Activated B cell treated with CpG ODN at 0.5 μM for 24 hours (primary cell): ENCODE results near the gene REPIN1. TPM values are rescaled to one million over a fixed set of nuclear protein-coding genes. Genes with fewer than 3 reads are reported as not detected.

Experiments
- ATAC-seq: fragments of 200-7000 bp; cut with Tn5 transposase; one replicate; pipeline ENCODE4 v1.10.0; 2021; ENCODE audit warnings: low read depth, mild to moderate bottlenecking, moderate library complexity
- CTCF ChIA-PET: fragments of 350-600 bp; sonication (Branson Sonifier 250); formaldehyde crosslinking; loops from one replicate; lab custom pipeline; 2021; ENCODE audit warnings: antibody characterized with exemption; lab: Charles Lee
- POLR2A ChIA-PET: fragments of 350-600 bp; sonication (Branson Sonifier 250); formaldehyde crosslinking; loops from one replicate; lab custom pipeline; 2021; ENCODE audit warnings: antibody characterized with exemption; lab: Charles Lee
- DNase-seq: peaks from one replicate; pipeline ENCODE4 v3.0.0; 2022
- H3K27ac Mint-ChIP-seq: one replicate; pipeline ENCODE4 v1.8.0; 2020; ENCODE audit warnings: mixed read lengths
- H3K27me3 Mint-ChIP-seq: one replicate; pipeline ENCODE4 v1.8.0; 2021; ENCODE audit warnings: mixed read lengths
- H3K36me3 Mint-ChIP-seq: one replicate; pipeline ENCODE4 v1.8.0; 2021; ENCODE audit warnings: low read depth, mixed read lengths
- H3K4me1 Mint-ChIP-seq: one replicate; pipeline ENCODE4 v1.8.0; 2021; ENCODE audit warnings: mixed read lengths
- H3K4me3 Mint-ChIP-seq: one replicate; pipeline ENCODE4 v1.8.0; 2020; ENCODE audit warnings: mild to moderate bottlenecking, mixed read lengths
- H3K9me3 Mint-ChIP-seq: one replicate; pipeline ENCODE4 v1.8.0; 2020; ENCODE audit warnings: mixed read lengths
- intact Hi-C: fragments of 100-400 bp; cut with micrococcal nuclease; formaldehyde crosslinking; loops from one replicate; pipeline ENCODE4 v1.15.1; 2024
- total RNA-seq: library from RNA; stranded (reverse); gene quantifications from 2 replicates; pipeline ENCODE4 v1.2.3, GENCODE V29; 2022
- TF ChIP-seq, protein P1 (sequence below): fragments of 200-600 bp; IDR thresholded peaks from one replicate; pipeline ENCODE4 v1.8.0; 2022; ENCODE audit warnings: antibody characterized with exemption, mild to moderate bottlenecking

Gene REPIN1
- total RNA-seq, 1 donor from 2014 or later: 116 TPM

DNA sequence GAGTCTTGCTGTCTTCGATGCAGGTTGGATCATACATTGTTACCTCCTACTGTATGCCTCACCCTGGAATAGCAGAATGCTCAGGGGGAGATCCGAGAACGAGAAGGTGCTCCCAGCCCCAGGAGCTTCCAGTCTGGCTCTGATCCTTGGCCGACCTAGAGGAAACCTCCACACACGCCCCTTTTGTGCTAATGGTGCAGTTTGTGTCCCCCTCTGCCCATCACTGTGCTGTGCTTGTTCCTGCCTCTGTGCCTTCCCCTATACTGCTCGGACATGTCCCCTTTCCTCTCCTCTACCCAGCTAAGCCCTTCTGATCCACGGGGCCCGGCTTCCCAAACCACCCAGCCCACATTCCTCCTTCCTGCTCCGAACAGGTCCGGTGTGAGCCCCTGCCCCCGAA lies 43.0 kb downstream of the REPIN1 start:
- intact Hi-C loops: no loop called here
- no peak overlapping the region for H3K4me3 Mint-ChIP-seq
- POLR2A ChIA-PET: interaction anchor here (11.5 to 13.4 kb wide), 2 partner anchors 33 to 43 kb away, joined by 261 to 421 read pairs; partner anchors contain the start of genes REPIN1 and ZNF775
- H3K36me3 Mint-ChIP-seq: peaks cover 44% of the 10 kb centered on the region
- CTCF ChIA-PET: no interaction called here
- TF ChIP-seq, protein P1, sequence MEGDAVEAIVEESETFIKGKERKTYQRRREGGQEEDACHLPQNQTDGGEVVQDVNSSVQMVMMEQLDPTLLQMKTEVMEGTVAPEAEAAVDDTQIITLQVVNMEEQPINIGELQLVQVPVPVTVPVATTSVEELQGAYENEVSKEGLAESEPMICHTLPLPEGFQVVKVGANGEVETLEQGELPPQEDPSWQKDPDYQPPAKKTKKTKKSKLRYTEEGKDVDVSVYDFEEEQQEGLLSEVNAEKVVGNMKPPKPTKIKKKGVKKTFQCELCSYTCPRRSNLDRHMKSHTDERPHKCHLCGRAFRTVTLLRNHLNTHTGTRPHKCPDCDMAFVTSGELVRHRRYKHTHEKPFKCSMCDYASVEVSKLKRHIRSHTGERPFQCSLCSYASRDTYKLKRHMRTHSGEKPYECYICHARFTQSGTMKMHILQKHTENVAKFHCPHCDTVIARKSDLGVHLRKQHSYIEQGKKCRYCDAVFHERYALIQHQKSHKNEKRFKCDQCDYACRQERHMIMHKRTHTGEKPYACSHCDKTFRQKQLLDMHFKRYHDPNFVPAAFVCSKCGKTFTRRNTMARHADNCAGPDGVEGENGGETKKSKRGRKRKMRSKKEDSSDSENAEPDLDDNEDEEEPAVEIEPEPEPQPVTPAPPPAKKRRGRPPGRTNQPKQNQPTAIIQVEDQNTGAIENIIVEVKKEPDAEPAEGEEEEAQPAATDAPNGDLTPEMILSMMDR: no peak
- DNase-seq (no peak), ATAC-seq (no peak)
- peaks cover 45% of the 10 kb centered on the region for H3K4me1 Mint-ChIP-seq
- H3K27me3 Mint-ChIP-seq: no peaks in the 10 kb centered on the region
- no peaks in the 10 kb centered on the region for H3K9me3 Mint-ChIP-seq
- H3K27ac Mint-ChIP-seq: no peak overlapping the region

DNA sequence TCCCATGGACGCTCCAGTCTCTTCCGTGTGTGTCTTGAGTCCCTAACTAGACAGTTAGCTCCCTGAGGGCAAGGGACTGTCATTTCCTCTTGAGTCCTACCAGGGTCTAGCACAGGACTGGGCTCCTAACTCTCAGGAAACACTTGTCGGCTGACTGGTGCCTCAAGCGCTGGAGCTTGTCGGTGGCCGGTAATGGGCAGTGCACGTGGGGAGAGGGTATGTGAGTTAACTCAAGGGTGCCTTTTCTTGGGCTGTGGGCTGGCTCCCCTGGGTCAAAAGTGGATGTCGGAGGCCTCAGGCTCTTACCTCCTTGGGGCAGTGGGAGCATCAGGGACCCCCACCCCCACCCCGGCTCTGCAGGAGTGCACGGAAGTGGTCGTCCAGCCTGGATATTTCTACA lies 43.4 kb downstream of the REPIN1 start:
- Mint-ChIP-seq H3K27ac (no peak overlapping the region), H3K27me3 (no peaks in the 10 kb centered on the region), H3K9me3 (no peaks in the 10 kb centered on the region), H3K36me3 (peaks cover 43% of the 10 kb centered on the region), H3K4me1 (peaks cover 41% of the 10 kb centered on the region), H3K4me3 (no peak overlapping the region)
- DNase-seq: no peak
- POLR2A ChIA-PET: interaction anchor here (11.5 to 13.4 kb wide), 2 partner anchors 33 to 44 kb away, joined by 261 to 421 read pairs; partner anchors contain the start of genes REPIN1 and ZNF775
- ATAC-seq: no peak
- TF ChIP-seq, protein P1: no peak
- CTCF ChIA-PET: no interaction called here
- intact Hi-C loops: no loop called here

DNA sequence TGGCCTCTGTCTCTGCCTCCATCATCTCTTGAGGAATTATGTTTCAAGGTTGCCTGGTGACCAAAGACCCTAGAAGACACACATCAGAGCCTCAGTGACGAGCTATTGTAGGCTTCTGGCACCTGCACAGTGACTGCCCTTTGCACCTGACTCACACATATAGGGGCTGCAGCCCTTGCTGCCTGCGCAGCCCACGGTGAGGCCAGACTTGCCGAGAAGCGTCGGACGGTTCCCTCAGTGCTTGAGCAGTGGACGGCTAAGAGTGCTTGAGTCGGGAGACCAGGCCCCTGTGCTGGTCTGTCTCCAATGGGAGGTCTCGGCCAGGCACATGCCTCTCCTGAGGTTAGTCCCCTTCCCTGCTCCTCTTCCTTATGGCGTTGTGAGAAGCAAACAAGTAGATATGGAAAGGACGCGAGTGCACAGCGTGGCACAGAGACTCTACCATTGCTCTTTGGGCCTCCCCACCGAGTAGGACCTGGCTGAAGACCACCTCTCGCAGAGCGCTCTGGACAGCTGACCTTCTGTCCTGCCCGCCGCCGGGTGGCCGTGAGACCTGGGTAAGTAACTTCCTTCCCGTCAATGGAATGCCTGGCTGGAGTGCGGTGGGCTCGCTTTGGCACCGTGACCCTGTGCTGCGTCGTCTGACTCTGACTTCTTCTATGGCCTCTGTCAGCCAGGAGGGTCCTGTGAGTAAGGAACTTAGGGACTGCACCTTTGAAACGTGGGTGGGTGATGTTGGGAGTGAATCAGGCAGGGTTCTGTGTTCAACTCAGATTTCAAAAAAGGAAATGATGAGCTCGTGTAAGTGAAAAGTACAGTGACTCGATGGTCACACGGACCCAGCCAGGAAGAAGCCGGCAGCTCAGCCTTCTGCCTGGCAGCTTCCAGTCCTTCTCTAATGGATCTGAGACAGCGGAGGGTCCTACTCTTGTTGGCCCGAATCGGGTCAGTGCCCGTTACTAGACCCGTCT lies 44.2 kb downstream of the REPIN1 start:
- CTCF ChIA-PET: no interaction called here
- TF ChIP-seq, protein P1: no peak
- no peaks in the 10 kb centered on the region for H3K27me3 Mint-ChIP-seq
- H3K36me3 Mint-ChIP-seq: peaks cover 40% of the 10 kb centered on the region
- peaks cover 38% of the 10 kb centered on the region for H3K4me1 Mint-ChIP-seq
- intact Hi-C loops: no loop called here
- POLR2A ChIA-PET: interaction anchor here (0.6 to 13.4 kb wide), 3 partner anchors 43 to 55 kb away, joined by 3 to 421 read pairs (median 4); partner anchors contain the start of gene REPIN1
- DNase-seq: no peak
- no peak for ATAC-seq
- H3K27ac Mint-ChIP-seq: no peak overlapping the region
- no peak overlapping the region for H3K4me3 Mint-ChIP-seq
- no peaks in the 10 kb centered on the region for H3K9me3 Mint-ChIP-seq

DNA sequence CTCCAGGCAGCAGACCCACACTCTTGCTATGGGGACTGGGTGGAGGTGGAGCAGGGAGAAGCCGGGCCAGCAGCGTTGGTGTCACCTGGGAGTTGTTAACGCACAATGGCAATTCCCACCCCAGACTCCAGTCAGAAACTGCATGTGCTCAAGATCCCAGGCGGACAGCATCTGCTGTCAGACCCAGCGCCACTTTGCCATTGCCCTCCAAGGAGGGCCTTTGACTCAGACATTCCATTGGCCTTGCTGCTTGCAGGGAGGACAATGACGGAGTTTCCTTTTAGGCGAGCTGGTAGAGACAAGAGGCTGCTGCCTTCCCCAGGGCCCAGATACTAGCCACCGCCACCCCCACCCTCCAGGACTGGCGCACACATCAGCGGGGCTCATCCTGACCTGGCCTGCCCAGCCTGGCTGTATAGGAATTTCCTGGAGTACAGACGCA lies 45.0 kb downstream of the REPIN1 start:
- Mint-ChIP-seq H3K27ac (no peak overlapping the region), H3K9me3 (no peaks in the 10 kb centered on the region), H3K4me1 (peaks cover 33% of the 10 kb centered on the region), H3K36me3 (peaks cover 37% of the 10 kb centered on the region), H3K27me3 (no peaks in the 10 kb centered on the region), H3K4me3 (no peak overlapping the region)
- ChIA-PET CTCF (no interaction called here), POLR2A (interaction anchor here (0.6 to 1.3 kb wide), 2 partner anchors 44 to 55 kb away, joined by 3 to 4 read pairs; no protein-coding TSS in a partner anchor)
- DNase-seq: no peak
- TF ChIP-seq, protein P1: no peak
- intact Hi-C loops: no loop called here
- ATAC-seq: no peak
